Neuronal stem cell (in vitro differentiated cells): Measurements from ENCODE around the gene LGR5.

Experiments used
- DNase-seq: peaks from one replicate; pipeline ENCODE4 v3.0.0-alpha.2; 2013; ENCODE audit warnings: low spot score
- H2AFZ ChIP-seq: one replicate; pipeline ENCODE4 v1.6.1; 2013; ENCODE audit warnings: mild to moderate bottlenecking, low read length, inconsistent platforms
- H2AK5ac ChIP-seq: 2 replicates; pipeline ENCODE4 v1.6.1; 2013; ENCODE audit warnings: low read depth, mild to moderate bottlenecking, inconsistent platforms, low read length, moderate library complexity, mixed read lengths
- H2BK120ac ChIP-seq: 2 replicates; pipeline ENCODE4 v1.6.1; 2013; ENCODE audit warnings: low read depth, mild to moderate bottlenecking, inconsistent platforms, low read length, moderate library complexity, mixed read lengths
- H2BK12ac ChIP-seq: one replicate; pipeline ENCODE4 v1.6.1; 2013; ENCODE audit warnings: low read length, inconsistent platforms
- H2BK15ac ChIP-seq: 2 replicates; pipeline ENCODE4 v1.6.1; 2013; ENCODE audit warnings: mild to moderate bottlenecking, low read length, inconsistent platforms, mixed read lengths
- H2BK5ac ChIP-seq: one replicate; pipeline ENCODE4 v1.6.1; 2013; ENCODE audit warnings: inconsistent platforms, mild to moderate bottlenecking, low read length, moderate library complexity
- H3K14ac ChIP-seq: one replicate; pipeline ENCODE4 v1.6.1; 2013; ENCODE audit warnings: low read length, inconsistent platforms
- H3K18ac ChIP-seq: 2 replicates; pipeline ENCODE4 v1.6.1; 2013; ENCODE audit warnings: low read length, inconsistent platforms
- H3K23ac ChIP-seq: 2 replicates; pipeline ENCODE4 v1.6.1; 2013; ENCODE audit warnings: low read depth, mild to moderate bottlenecking, mixed read lengths, low read length, inconsistent platforms; ENCODE audit not compliant: poor library complexity
- H3K27ac ChIP-seq: replicated peaks from 3 replicates; pipeline ENCODE4 v1.5.1; 2013; ENCODE audit warnings: low read length, inconsistent platforms
- H3K27me3 ChIP-seq, 3 experiments: 2 replicates each; pipeline ENCODE4 v1.6.1; 2013; ENCODE audit warnings: low read length in 3 of 3, mild to moderate bottlenecking in 2 of 3, inconsistent platforms in 1 of 3, low read depth in 1 of 3, mixed read lengths in 1 of 3, moderate library complexity in 1 of 3; ENCODE audit not compliant: control insufficient read depth in 3 of 3, insufficient read depth in 3 of 3
- H3K36me3 ChIP-seq, 2 donors: replicated peaks in 1 of 2; 2 replicates each; pipeline ENCODE4 v1.6.1; 2013; ENCODE audit warnings: low read length in 2 of 2; ENCODE audit not compliant: control insufficient read depth in 2 of 2, insufficient read depth in 2 of 2
- H3K4ac ChIP-seq: 2 replicates; pipeline ENCODE4 v1.6.1; 2013; ENCODE audit warnings: inconsistent platforms, mild to moderate bottlenecking, low read length, moderate library complexity
- H3K4me1 ChIP-seq, 2 donors: 1 replicate in 1 of 2; 2 replicates in 1 of 2; pipeline ENCODE4 v1.6.1; 2013; ENCODE audit warnings: low read length in 2 of 2, low read depth in 1 of 2; ENCODE audit not compliant: control insufficient read depth in 2 of 2, insufficient read depth in 1 of 2
- H3K4me2 ChIP-seq: one replicate; pipeline ENCODE4 v1.6.1; 2013; ENCODE audit warnings: mild to moderate bottlenecking, low read length, inconsistent platforms; ENCODE audit not compliant: insufficient read depth, poor library complexity, severe bottlenecking
- H3K4me3 ChIP-seq, 2 donors: 2 replicates each; pipeline ENCODE4 v1.5.1; 2013; ENCODE audit warnings: low read length in 2 of 2, mild to moderate bottlenecking in 2 of 2, inconsistent platforms in 1 of 2, moderate library complexity in 1 of 2
- H3K79me1 ChIP-seq: one replicate; pipeline ENCODE4 v1.6.1; 2013; ENCODE audit warnings: low read depth, mild to moderate bottlenecking, inconsistent platforms, low read length, moderate library complexity
- H3K9ac ChIP-seq: one replicate; pipeline ENCODE4 v1.6.1; 2013; ENCODE audit warnings: mild to moderate bottlenecking, low read depth, low read length, inconsistent platforms; ENCODE audit not compliant: poor library complexity
- H3K9me3 ChIP-seq, 2 donors: replicated peaks in 1 of 2; 2 replicates each; pipeline versions ENCODE3 to v1.6.1; 2013; ENCODE audit warnings: low read length in 2 of 2, mild to moderate bottlenecking in 2 of 2, inconsistent platforms in 1 of 2, low read depth in 1 of 2, mixed read lengths in 1 of 2, moderate library complexity in 1 of 2; ENCODE audit not compliant: control insufficient read depth in 2 of 2, insufficient read depth in 1 of 2
- H4K8ac ChIP-seq: one replicate; pipeline ENCODE4 v1.6.1; 2013; ENCODE audit warnings: low read depth, mild to moderate bottlenecking, inconsistent platforms, low read length, moderate library complexity
- H4K91ac ChIP-seq: one replicate; pipeline ENCODE4 v1.6.1; 2013; ENCODE audit warnings: low read length, low read depth, mild to moderate bottlenecking, inconsistent platforms; ENCODE audit not compliant: poor library complexity
- WGBS, 2 donors: extraction: QIAGEN DNeasy Blood & Tissue Kit; methylation state at CpG; one replicate each; pipeline ENCODE4 v1.1.7; 2013; ENCODE audit warnings: missing lambda C conversion rate in 2 of 2, mixed read lengths in 1 of 2; ENCODE audit not compliant: insufficient read length in 2 of 2, insufficient replicate concordance in 1 of 2; ENCODE audit errors: extremely low coverage in 2 of 2; 5-methylcytosine and 5-hydroxymethylcytosine counted together

LGR5 gene

DNA sequence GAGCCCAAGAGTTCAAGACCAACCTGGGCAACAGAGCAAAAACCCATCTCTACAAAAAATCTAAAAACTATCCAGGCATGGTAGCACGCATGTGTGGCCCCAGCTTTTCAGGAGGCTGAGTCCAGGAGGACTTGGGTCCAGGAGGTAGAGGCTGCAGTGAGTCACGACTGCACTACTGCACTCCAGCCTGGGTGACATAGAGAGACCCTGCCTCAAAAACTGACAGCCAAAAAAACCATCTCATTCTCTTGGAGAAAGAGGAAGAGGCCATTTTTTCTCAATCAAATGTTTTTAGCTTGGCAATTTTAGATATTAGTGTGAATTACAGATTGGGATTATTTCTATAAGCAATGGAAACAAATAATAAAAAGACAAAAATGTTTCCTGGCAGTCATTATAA lies 185.9 kb downstream of the LGR5 start:
- no peak overlapping the region for H2BK120ac ChIP-seq
- no peak overlapping the region for H4K91ac ChIP-seq
- no peak for DNase-seq
- no peaks in the 10 kb centered on the region for H3K27me3 ChIP-seq
- H3K4me2 ChIP-seq: no peak overlapping the region
- H3K4ac ChIP-seq: no peak overlapping the region
- no peak overlapping the region for H3K9ac ChIP-seq
- H2BK12ac ChIP-seq: no peak overlapping the region
- no peaks in the 10 kb centered on the region for H3K9me3 ChIP-seq
- WGBS, 2 donors: no CpG with 5 or more reads among the region's 2 CpGs
- H3K18ac ChIP-seq: no peak overlapping the region
- H2AK5ac ChIP-seq: no peak overlapping the region
- no peaks in the 10 kb centered on the region for H3K79me1 ChIP-seq
- H3K23ac ChIP-seq: no peak overlapping the region
- no peak overlapping the region for H3K14ac ChIP-seq
- H2BK5ac ChIP-seq: no peak overlapping the region
- H3K4me1 ChIP-seq: no peaks in the 10 kb centered on the region
- no peak overlapping the region for H3K27ac ChIP-seq
- H2AFZ ChIP-seq: no peak overlapping the region
- no peak overlapping the region for H4K8ac ChIP-seq
- H3K4me3 ChIP-seq: no peak overlapping the region
- H2BK15ac ChIP-seq: no peak overlapping the region
- H3K36me3 ChIP-seq: peaks cover 11 to 99% of the 10 kb centered on the region in 2 donors

DNA sequence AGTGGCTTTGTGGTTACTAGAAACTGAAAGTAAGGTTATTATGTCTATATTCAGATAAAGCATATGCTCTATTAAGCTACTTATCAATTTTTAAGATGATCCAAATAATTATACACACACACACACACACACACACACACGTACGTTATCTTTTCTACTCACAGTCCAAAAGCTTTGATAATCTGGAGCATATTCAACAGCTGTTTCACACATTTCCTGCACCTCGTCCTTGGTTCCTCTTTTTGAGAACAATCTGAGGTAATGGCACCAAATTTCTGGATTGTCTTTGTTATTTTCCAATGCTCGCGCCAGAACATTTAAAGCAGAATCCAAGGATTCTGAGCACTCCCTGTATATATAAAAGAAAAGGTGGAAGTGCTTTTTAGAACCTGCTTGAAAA lies 186.5 kb downstream of the LGR5 start:
- Histone ChIP-seq H3K27ac (no peak overlapping the region), H2AFZ (no peak overlapping the region), H3K9ac (no peak overlapping the region), H2BK15ac (no peak overlapping the region), H3K14ac (no peak overlapping the region), H3K23ac (no peak overlapping the region), H3K4me1 (no peaks in the 10 kb centered on the region), H4K8ac (no peak overlapping the region), H3K4me3 (no peak overlapping the region), H3K36me3 (peaks cover 11 to 99% of the 10 kb centered on the region in 2 donors), H2BK5ac (no peak overlapping the region), H3K18ac (no peak overlapping the region), H3K4me2 (no peak overlapping the region), H3K27me3 (no peaks in the 10 kb centered on the region), H3K9me3 (no peaks in the 10 kb centered on the region), H2BK120ac (no peak overlapping the region), H2BK12ac (no peak overlapping the region), H2AK5ac (no peak overlapping the region), H3K79me1 (no peaks in the 10 kb centered on the region), H4K91ac (no peak overlapping the region), H3K4ac (no peak overlapping the region)
- DNase-seq: no peak
- no CpG with 5 or more reads among the region's 5 CpGs for WGBS, 2 donors

DNA sequence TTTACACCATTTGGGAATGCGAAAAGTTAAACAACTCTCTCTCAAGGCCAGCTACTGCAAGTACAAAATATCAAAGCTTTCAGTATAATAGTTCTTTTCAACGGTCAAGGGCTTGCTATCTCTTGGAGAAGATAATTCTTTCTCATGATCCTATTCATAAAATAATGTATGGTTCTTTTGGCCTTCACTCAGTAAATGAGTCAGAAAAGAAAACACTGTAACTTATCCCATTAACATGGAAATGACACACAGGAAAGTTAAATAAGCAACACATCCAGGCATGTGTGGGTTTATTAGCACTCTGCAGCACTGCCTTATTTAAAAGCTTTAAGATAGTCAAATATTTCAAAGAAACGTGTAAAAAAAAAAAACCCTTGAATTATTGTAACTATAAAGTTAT lies 187.2 kb downstream of the LGR5 start:
- H3K36me3 ChIP-seq: peaks cover 11 to 100% of the 10 kb centered on the region in 2 donors
- no peak overlapping the region for H4K8ac ChIP-seq
- no peak overlapping the region for H3K14ac ChIP-seq
- no CpG with 5 or more reads among the region's 3 CpGs for WGBS, 2 donors
- no peak overlapping the region for H2BK12ac ChIP-seq
- no peaks in the 10 kb centered on the region for H3K9me3 ChIP-seq
- H3K9ac ChIP-seq: no peak overlapping the region
- no peak overlapping the region for H3K4me3 ChIP-seq
- no peaks in the 10 kb centered on the region for H3K79me1 ChIP-seq
- H3K4me1 ChIP-seq: no peaks in the 10 kb centered on the region
- H4K91ac ChIP-seq: no peak overlapping the region
- no peak overlapping the region for H2BK5ac ChIP-seq
- DNase-seq: no peak
- H3K27me3 ChIP-seq: no peaks in the 10 kb centered on the region
- no peak overlapping the region for H2BK120ac ChIP-seq
- no peak overlapping the region for H2BK15ac ChIP-seq
- H3K4ac ChIP-seq: no peak overlapping the region
- H2AK5ac ChIP-seq: no peak overlapping the region
- no peak overlapping the region for H2AFZ ChIP-seq
- H3K23ac ChIP-seq: no peak overlapping the region
- no peak overlapping the region for H3K4me2 ChIP-seq
- H3K18ac ChIP-seq: no peak overlapping the region
- H3K27ac ChIP-seq: no peak overlapping the region

DNA sequence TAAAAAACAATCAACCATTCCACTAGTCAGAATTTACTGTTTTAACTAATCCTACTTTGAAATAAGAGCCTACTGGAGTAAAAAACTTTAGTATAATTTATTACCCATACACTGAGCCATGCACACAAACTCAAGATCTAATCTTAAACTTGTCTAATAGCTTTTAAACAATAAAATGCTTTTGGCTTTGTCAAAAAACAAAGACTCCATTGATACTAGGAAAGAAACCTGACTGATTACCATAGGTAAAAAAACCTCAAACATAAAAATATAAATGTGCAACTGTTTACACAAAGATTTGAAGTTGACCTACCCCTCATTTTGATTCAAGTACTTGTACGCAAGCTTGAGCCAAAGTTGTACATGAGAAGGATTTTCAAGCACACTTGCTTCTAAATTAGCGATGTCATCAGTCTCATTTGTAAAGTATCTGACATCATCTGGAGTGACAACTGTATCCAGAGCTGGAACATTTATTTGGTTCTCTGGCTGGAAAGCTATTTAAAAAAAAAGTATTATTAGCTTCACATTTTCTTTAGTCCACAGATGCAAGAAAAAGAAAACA lies 187.9 kb downstream of the LGR5 start:
- Histone ChIP-seq H3K9me3 (no peaks in the 10 kb centered on the region), H3K79me1 (no peaks in the 10 kb centered on the region), H3K36me3 (peaks cover 11 to 100% of the 10 kb centered on the region in 2 donors), H2AK5ac (no peak overlapping the region), H3K4ac (no peak overlapping the region), H3K27ac (no peak overlapping the region), H3K9ac (no peak overlapping the region), H2BK15ac (no peak overlapping the region), H3K18ac (no peak overlapping the region), H3K27me3 (no peaks in the 10 kb centered on the region), H2AFZ (no peak overlapping the region), H2BK5ac (no peak overlapping the region), H3K23ac (no peak overlapping the region), H4K91ac (no peak overlapping the region), H4K8ac (no peak overlapping the region), H2BK120ac (no peak overlapping the region), H3K4me3 (no peak overlapping the region), H3K4me1 (no peaks in the 10 kb centered on the region), H2BK12ac (no peak overlapping the region), H3K14ac (no peak overlapping the region), H3K4me2 (no peak overlapping the region)
- no peak for DNase-seq
- no CpG with 5 or more reads among the region's 2 CpGs for WGBS, 2 donors
